ENCODE measurements around the gene MYH4. TPM values are rescaled to one million over a fixed set of nuclear protein-coding genes. Genes with fewer than 3 reads are reported as not detected.

The MYH4 gene
- not detected for total RNA-seq
- long read RNA-seq = 0 reads

DNA sequence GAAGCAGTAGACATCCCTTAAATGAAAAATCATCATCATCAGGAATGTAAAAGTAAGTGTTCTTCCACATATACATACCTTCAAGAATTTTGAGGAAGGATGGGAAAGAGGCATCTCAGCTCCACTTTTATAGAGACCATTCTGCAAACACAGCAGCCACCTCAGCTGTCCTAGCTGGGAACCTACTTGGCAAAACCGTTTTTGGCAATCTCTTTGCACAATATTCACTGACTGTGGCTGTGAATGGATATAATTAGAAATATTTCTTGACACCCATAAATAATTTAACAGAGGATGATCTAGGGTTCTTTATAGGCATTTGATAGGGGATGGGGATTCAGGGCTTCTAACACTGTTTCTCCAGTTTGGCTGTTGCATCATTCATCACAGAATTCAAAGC, at the start of gene MYH4:
Gene MYH4 (minus strand): TSS at position 101 of the 400 bp plus-strand sequence. CDS start 2,814 bp downstream, outside the sequence.
- H3K27ac ChIP-seq (replicated peaks) = no peak within 1 kb of the TSS
- H3K4me1 ChIP-seq = no peaks in the 10 kb centered on the region
- H3K36me3 ChIP-seq = no peaks in the 10 kb centered on the region
- DNase-seq = no peak
- H3K9me3 ChIP-seq (replicated peaks) = no peaks in the 10 kb centered on the region
- TF ChIP-seq, protein P1, sequence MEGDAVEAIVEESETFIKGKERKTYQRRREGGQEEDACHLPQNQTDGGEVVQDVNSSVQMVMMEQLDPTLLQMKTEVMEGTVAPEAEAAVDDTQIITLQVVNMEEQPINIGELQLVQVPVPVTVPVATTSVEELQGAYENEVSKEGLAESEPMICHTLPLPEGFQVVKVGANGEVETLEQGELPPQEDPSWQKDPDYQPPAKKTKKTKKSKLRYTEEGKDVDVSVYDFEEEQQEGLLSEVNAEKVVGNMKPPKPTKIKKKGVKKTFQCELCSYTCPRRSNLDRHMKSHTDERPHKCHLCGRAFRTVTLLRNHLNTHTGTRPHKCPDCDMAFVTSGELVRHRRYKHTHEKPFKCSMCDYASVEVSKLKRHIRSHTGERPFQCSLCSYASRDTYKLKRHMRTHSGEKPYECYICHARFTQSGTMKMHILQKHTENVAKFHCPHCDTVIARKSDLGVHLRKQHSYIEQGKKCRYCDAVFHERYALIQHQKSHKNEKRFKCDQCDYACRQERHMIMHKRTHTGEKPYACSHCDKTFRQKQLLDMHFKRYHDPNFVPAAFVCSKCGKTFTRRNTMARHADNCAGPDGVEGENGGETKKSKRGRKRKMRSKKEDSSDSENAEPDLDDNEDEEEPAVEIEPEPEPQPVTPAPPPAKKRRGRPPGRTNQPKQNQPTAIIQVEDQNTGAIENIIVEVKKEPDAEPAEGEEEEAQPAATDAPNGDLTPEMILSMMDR (IDR thresholded peaks at IDR 0.05; ENCODE audit: borderline replicate concordance) = no peak
- intact Hi-C loops (cut with micrococcal nuclease) = no loop called here
- H3K4me3 ChIP-seq = no peak within 1 kb of the TSS
- no peaks in the 10 kb centered on the region for H3K27me3 ChIP-seq (ENCODE audit: low read depth)

DNA sequence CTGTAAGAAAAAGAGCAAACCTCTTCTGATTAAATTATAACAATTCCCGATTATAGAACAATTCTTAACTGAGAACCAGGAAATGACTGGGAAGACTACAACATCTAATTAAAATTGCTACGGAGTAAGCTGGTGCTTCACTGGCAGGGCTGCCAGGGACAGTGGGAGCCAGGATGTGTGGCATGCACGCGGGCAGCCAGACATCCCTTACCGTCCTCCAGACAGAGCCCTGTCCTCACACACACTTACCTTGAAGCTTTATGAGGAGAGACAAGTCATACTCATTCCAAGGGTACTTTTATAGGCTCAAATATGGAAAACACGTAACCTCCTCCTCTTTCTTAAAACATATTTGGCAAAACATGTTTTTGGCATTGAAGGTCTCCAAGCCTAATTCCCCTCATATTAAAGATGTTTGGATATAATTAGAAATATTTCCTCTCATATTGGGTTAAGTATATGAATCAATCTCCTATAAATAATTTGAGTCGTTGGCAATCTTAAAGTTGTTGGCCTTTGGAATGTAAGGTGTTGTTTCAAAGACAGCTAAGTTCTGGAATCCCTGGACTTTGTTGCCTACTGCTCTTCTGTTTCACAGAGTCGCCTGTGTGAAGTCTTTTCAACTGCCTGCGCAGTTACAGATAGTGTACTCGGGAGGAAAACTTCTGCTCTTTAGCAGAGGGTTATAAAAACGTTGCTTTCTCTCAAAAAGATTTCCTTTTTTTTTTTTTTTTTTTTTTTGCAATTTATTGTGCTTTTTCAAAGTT, 49.1 kb upstream of the MYH4 start, which contains the start of gene MYH1:
Gene MYH1 (minus strand): TSS at position 272 of the 767 bp plus-strand sequence. CDS start 1,900 bp downstream, outside the sequence.
- no peak within 1 kb of the TSS for H3K27ac ChIP-seq (replicated peaks)
- no peak within 1 kb of the TSS for H3K4me3 ChIP-seq
- H3K36me3 ChIP-seq = no peaks in the 10 kb centered on the region
- DNase-seq = no peak
- intact Hi-C loops (cut with micrococcal nuclease) = no loop called here
- TF ChIP-seq, protein P1 (IDR thresholded peaks at IDR 0.05; ENCODE audit: borderline replicate concordance) = no peak
- H3K4me1 ChIP-seq = no peaks in the 10 kb centered on the region
- H3K9me3 ChIP-seq (replicated peaks) = peaks cover 16% of the 10 kb centered on the region
- H3K27me3 ChIP-seq (ENCODE audit: low read depth) = no peaks in the 10 kb centered on the region

GRCh38 chr17:10516638-10517037, 47.3 kb upstream of the MYH4 start:
- DNase-seq = no peak
- TF ChIP-seq, protein P1 (IDR thresholded peaks at IDR 0.05; ENCODE audit: borderline replicate concordance) = no peak
- Histone ChIP-seq H3K27me3 (ENCODE audit: low read depth) (no peaks in the 10 kb centered on the region), H3K27ac (replicated peaks) (no peak overlapping the region), H3K9me3 (replicated peaks) (no peaks in the 10 kb centered on the region), H3K4me3 (no peak overlapping the region), H3K4me1 (no peaks in the 10 kb centered on the region), H3K36me3 (no peaks in the 10 kb centered on the region)
- intact Hi-C loops (cut with micrococcal nuclease) = no loop called here

GRCh38 chr17:10516065-10516464, 46.7 kb upstream of the MYH4 start:
- Histone ChIP-seq H3K27ac (replicated peaks) (no peak overlapping the region), H3K9me3 (replicated peaks) (no peaks in the 10 kb centered on the region), H3K36me3 (no peaks in the 10 kb centered on the region), H3K4me1 (no peaks in the 10 kb centered on the region), H3K27me3 (ENCODE audit: low read depth) (no peaks in the 10 kb centered on the region), H3K4me3 (no peak overlapping the region)
- intact Hi-C loops (cut with micrococcal nuclease) = no loop called here
- TF ChIP-seq, protein P1 (IDR thresholded peaks at IDR 0.05; ENCODE audit: borderline replicate concordance) = no peak
- no peak for DNase-seq

DNA sequence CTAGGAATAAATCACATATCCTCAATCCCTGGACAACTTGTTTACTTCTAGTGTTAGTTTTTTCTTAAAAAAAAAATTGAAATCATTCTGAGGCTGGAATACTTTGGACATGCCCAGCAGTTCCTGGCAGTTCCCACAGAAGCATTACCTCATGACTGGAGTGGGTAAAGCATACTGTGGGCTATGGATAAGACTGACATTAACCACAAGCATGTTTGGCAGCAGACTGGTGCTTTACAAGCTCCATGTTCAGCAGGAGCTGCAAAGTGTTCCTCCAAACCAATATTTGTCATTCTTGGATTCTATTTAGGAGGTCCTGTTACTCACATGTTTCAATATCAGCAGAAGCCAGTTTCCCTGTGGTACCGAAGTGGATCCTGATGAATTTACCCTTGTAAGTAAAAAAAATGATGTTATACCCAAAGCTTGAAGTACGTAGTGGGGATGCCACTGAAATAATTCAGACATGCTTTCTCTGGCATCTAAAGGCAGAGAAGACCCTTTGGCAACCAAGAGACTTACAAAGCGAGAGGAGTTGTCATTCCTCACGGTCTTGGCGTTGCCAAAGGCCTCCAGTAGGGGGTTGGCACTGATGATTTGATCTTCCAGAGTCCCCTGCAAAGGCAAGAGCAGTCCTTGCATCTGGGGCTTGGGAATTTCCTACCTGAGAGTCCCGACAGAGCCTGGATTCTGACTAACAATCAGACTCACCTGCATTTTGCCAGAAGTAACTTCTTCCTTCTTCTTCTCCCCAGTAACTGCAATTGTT, 44.1 kb upstream of the MYH4 start:
- Histone ChIP-seq H3K27me3 (ENCODE audit: low read depth) (no peaks in the 10 kb centered on the region), H3K4me1 (no peaks in the 10 kb centered on the region), H3K36me3 (no peaks in the 10 kb centered on the region), H3K4me3 (no peak overlapping the region), H3K9me3 (replicated peaks) (no peaks in the 10 kb centered on the region), H3K27ac (replicated peaks) (no peak overlapping the region)
- intact Hi-C loops (cut with micrococcal nuclease) = no loop called here
- DNase-seq = no peak
- TF ChIP-seq, protein P1 (IDR thresholded peaks at IDR 0.05; ENCODE audit: borderline replicate concordance) = no peak

All from left ventricle myocardium inferior (tissue), 1 donor.